HUES64 (cell line): ENCODE data around the gene CDK14.
"Not testable (repeated sequence)": the region's sequence is repeated elsewhere in the genome, so short reads cannot be mapped to it uniquely, and the experiment has no call there.

Source experiments
- H3K27ac ChIP-seq: 2 replicates; pipeline ENCODE4 v1.7.0; 2013; ENCODE audit warnings: low read depth, low read length, inconsistent platforms
- H3K27me3 ChIP-seq: 2 replicates; pipeline ENCODE4 v1.6.1; 2013; ENCODE audit warnings: mild to moderate bottlenecking, low read length; ENCODE audit not compliant: insufficient read depth
- H3K36me3 ChIP-seq: 2 replicates; pipeline ENCODE4 v1.6.1; 2013; ENCODE audit warnings: mild to moderate bottlenecking, low read length; ENCODE audit not compliant: insufficient read depth
- H3K4me1 ChIP-seq: 2 replicates; pipeline ENCODE4 v1.6.1; 2013; ENCODE audit warnings: mild to moderate bottlenecking, low read length, moderate library complexity; ENCODE audit not compliant: insufficient read depth
- H3K4me3 ChIP-seq: 2 replicates; pipeline ENCODE4 v1.5.1; 2013; ENCODE audit warnings: mild to moderate bottlenecking, low read length, moderate library complexity
- H3K9ac ChIP-seq: 2 replicates; pipeline ENCODE4 v1.6.1; 2013; ENCODE audit warnings: mild to moderate bottlenecking, low read depth, low read length
- H3K9me3 ChIP-seq: 2 replicates; pipeline ENCODE4 v1.6.1; 2013; ENCODE audit warnings: low read depth, low read length; ENCODE audit not compliant: insufficient read depth
- WGBS: fragments of 150-250, 120-280 bp; methylation state at CpG from one replicate; pipeline ENCODE4 v1.1.7; 2013; ENCODE audit warnings: missing lambda C conversion rate; 5-methylcytosine and 5-hydroxymethylcytosine counted together

Gene CDK14

GRCh38 chr7:90759710-90760109 is 163.6 kb downstream of the CDK14 start:
- Histone ChIP-seq H3K36me3 (no peaks in the 10 kb centered on the region; the same call in 1 of the 2 replicates), H3K27ac (no peak overlapping the region), H3K9me3 (no peaks in the 10 kb centered on the region), H3K4me1 (peaks cover 11% of the 10 kb centered on the region), H3K27me3 (no peaks in the 10 kb centered on the region), H3K4me3 (no peak overlapping the region), H3K9ac (no peak overlapping the region)

- Histone ChIP-seq H3K4me3 (no peak overlapping the region), H3K4me1 (peaks cover 23% of the 10 kb centered on the region), H3K9ac (no peak overlapping the region), H3K36me3 (no peaks in the 10 kb centered on the region; the same call in 1 of the 2 replicates), H3K27ac (no peak overlapping the region), H3K9me3 (no peaks in the 10 kb centered on the region), H3K27me3 (no peaks in the 10 kb centered on the region)
- 96% methylated on average over 3 of the region's 3 CpGs for WGBS
Measured at GRCh38 chr7:90760892-90761291, 164.8 kb downstream of the CDK14 start.

GRCh38 chr7:90761584-90761983 is 165.5 kb downstream of the CDK14 start:
- no peaks in the 10 kb centered on the region for H3K9me3 ChIP-seq

GRCh38 chr7:90763108-90763507 is 167.0 kb downstream of the CDK14 start:
- no peak overlapping the region for H3K4me3 ChIP-seq
- H3K9me3 ChIP-seq = no peaks in the 10 kb centered on the region
- WGBS = 92% methylated on average over 6 of the region's 6 CpGs
- H3K4me1 ChIP-seq = peaks cover 33% of the 10 kb centered on the region
- H3K36me3 ChIP-seq = no peaks in the 10 kb centered on the region
- no peak overlapping the region for H3K27ac ChIP-seq
- no peaks in the 10 kb centered on the region for H3K27me3 ChIP-seq
- H3K9ac ChIP-seq = no peak overlapping the region

More at GRCh38 chr7:90761584-90761983, 165.5 kb downstream of the CDK14 start:
- 96% methylated on average over 1 of the region's 1 CpG for WGBS
- Histone ChIP-seq H3K36me3 (no peaks in the 10 kb centered on the region; the same call in 1 of the 2 replicates), H3K27me3 (no peaks in the 10 kb centered on the region), H3K4me3 (no peak overlapping the region), H3K9ac (no peak overlapping the region), H3K27ac (no peak overlapping the region), H3K4me1 (peaks cover 30% of the 10 kb centered on the region)

GRCh38 chr7:90764848-90765570 is 168.9 kb downstream of the CDK14 start:
- WGBS = 84% methylated on average over 1 of the region's 2 CpGs
- Histone ChIP-seq H3K9ac (no peak overlapping the region), H3K9me3 (no peaks in the 10 kb centered on the region), H3K4me3 (no peak overlapping the region), H3K4me1 (peaks cover 33% of the 10 kb centered on the region), H3K27me3 (no peaks in the 10 kb centered on the region), H3K36me3 (no peaks in the 10 kb centered on the region), H3K27ac (peak overlapping the region; percentile 15; the same call in 1 of the 2 replicates)

- H3K4me1 ChIP-seq = peaks cover 33% of the 10 kb centered on the region
- H3K27ac ChIP-seq = no peak overlapping the region
- H3K27me3 ChIP-seq = no peaks in the 10 kb centered on the region
- peaks cover 4% of the 10 kb centered on the region; the same call in 1 of the 2 replicates for H3K36me3 ChIP-seq
- 83% methylated on average over 7 of the region's 7 CpGs for WGBS
- H3K4me3 ChIP-seq = no peak overlapping the region
- H3K9ac ChIP-seq = no peak overlapping the region
- H3K9me3 ChIP-seq = peaks cover 9% of the 10 kb centered on the region
Measured at GRCh38 chr7:90766814-90767564, 170.9 kb downstream of the CDK14 start.

- WGBS = 95% methylated on average over 6 of the region's 6 CpGs
- Histone ChIP-seq H3K4me1 (peaks cover 33% of the 10 kb centered on the region), H3K9ac (no peak overlapping the region), H3K4me3 (no peak overlapping the region), H3K27me3 (no peaks in the 10 kb centered on the region), H3K36me3 (peaks cover 4% of the 10 kb centered on the region; the same call in 1 of the 2 replicates), H3K27ac (no peak overlapping the region), H3K9me3 (peaks cover 12% of the 10 kb centered on the region)
Measured at GRCh38 chr7:90768301-90768700, 172.2 kb downstream of the CDK14 start.

- Histone ChIP-seq H3K9me3 (peaks cover 12% of the 10 kb centered on the region), H3K9ac (no peak overlapping the region), H3K27ac (no peak overlapping the region), H3K4me3 (no peak overlapping the region), H3K36me3 (peaks cover 4% of the 10 kb centered on the region; the same call in 1 of the 2 replicates), H3K4me1 (peaks cover 28% of the 10 kb centered on the region), H3K27me3 (no peaks in the 10 kb centered on the region)
Measured at GRCh38 chr7:90769036-90769435, 172.9 kb downstream of the CDK14 start.

- H3K27me3 ChIP-seq, H3K27ac ChIP-seq, H3K9ac ChIP-seq, H3K4me3 ChIP-seq, H3K36me3 ChIP-seq: not testable (repeated sequence)
- Histone ChIP-seq H3K9me3 (peaks cover 12% of the 10 kb centered on the region), H3K4me1 (peaks cover 23% of the 10 kb centered on the region)
- WGBS = 98% methylated on average over 5 of the region's 5 CpGs
Measured at GRCh38 chr7:90769566-90769965, 173.4 kb downstream of the CDK14 start.

- no peak overlapping the region for H3K9ac ChIP-seq
- H3K9me3 ChIP-seq = peaks cover 12% of the 10 kb centered on the region
- WGBS = 98% methylated on average over 2 of the region's 2 CpGs
- peaks cover 4% of the 10 kb centered on the region; the same call in 1 of the 2 replicates for H3K36me3 ChIP-seq
- H3K4me1 ChIP-seq = peaks cover 11% of the 10 kb centered on the region; the same call in 1 of the 2 replicates
- H3K4me3 ChIP-seq = no peak overlapping the region
- no peak overlapping the region for H3K27ac ChIP-seq
- H3K27me3 ChIP-seq = no peaks in the 10 kb centered on the region
Measured at GRCh38 chr7:90771281-90771680, 175.2 kb downstream of the CDK14 start.

- Histone ChIP-seq H3K27ac (no peak overlapping the region), H3K4me1 (0 out of 2 replicates have a peak, but pooled peaks cover 5% of the 10 kb centered on the region), H3K36me3 (peaks cover 4% of the 10 kb centered on the region; the same call in 1 of the 2 replicates), H3K9ac (no peak overlapping the region), H3K4me3 (no peak overlapping the region), H3K9me3 (peaks cover 12% of the 10 kb centered on the region), H3K27me3 (no peaks in the 10 kb centered on the region)
- WGBS = 92% methylated on average over 6 of the region's 6 CpGs
Measured at GRCh38 chr7:90772410-90772809, 176.3 kb downstream of the CDK14 start.
